NCI-H2196 (cell line): ENCODE data around the gene ZIM2.
"Not testable (repeated sequence)": the region's sequence is repeated elsewhere in the genome, so short reads cannot be mapped to it uniquely, and the experiment has no call there.

Experiments
- DNase-seq: peaks from one replicate; lab custom pipeline; 2025; ENCODE audit not compliant: unreplicated experiment; lab: John Stamatoyannopoulos, UW

The ZIM2 gene

GRCh38 chr19:56840451-56841192 is at the start of gene ZIM2, which contains the start of gene PEG3:
TSS of gene ZIM2 (minus strand) at chr19:56840726. CDS start at chr19:56824277, 16,449 bp downstream.
TSS of gene PEG3 (minus strand) at chr19:56840726. CDS start at chr19:56824655, 16,071 bp downstream.
- no peak for DNase-seq

DNA sequence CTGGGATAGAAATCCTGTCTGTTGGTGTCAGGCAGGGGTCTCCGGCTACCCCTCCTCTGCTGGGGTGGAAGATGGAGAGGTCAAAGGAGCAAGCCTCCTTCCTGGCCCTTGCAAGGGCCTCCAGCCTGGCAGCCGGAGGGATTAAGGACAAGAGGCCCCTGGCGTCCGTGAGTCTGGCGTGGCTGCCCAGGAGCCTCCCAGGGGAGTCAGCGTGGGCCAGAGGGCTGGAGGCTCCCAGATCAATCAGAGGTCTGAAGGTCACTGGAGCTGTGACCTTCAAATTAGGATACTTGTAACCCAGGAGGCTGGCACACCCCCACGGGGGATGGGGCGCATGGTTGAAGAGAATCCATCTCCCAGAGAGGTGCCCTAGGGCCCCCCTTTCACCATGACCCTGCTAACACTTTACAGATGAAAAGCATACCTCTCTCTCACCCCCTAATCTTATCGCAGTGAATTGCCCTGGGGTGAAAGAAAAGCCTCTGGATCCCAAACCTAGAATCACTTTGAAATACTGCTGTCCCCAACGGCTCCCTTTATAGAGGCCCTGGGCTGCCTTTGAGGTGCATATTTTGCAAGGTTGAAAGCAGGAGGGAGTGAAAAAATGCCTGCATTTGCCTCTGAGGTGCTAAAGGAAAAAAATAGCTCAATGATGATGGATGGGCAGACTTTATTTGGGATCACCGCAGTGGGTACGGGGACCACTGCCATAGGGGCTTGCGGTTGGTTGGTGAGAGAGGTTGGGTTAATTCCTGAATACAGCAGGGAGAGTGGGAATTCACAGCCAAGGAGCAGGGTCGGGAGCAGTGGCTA is 44.9 kb upstream of the ZIM2 start:
- no peak for DNase-seq

- DNase-seq, result no peak
Observed at GRCh38 chr19:56884441-56884840, 43.9 kb upstream of the ZIM2 start.

GRCh38 chr19:56880592-56881190 is 40.2 kb upstream of the ZIM2 start:
- no peak for DNase-seq

DNA sequence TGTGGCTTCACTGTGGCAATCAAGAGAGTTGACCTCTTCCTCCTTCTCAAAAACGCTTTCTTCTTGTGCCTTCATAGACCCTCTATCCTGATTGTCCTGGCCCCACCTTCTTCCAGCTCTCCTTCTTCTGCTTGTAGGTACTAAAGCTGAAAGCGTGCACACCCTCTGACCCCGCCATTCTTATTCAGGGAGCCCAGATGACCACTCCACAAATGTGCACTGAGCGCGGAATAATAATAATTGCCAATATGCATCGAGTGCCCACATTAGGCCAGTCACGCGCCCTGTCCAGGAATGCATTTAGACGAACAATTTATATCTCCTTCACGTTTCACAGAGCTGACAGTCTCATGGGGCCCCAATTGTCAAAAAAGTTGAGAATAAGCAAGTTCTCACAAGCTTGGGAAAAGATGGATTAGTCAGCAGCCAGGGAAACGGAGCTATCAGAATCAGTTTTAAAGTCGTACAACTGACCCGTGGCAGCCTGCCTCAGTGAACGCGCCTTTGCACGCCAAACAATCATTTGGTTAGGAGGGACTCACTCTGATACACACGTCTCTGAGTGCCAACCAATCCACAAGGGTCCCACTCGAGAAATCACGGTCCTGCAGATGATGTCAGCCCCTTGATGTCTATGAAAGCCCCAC is 36.7 kb upstream of the ZIM2 start:
- DNase-seq, result no peak

- no peak for DNase-seq
Observed at GRCh38 chr19:56875717-56876116, 35.2 kb upstream of the ZIM2 start.

GRCh38 chr19:56874530-56874929 is 34.0 kb upstream of the ZIM2 start:
- DNase-seq, result no peak

- no peak for DNase-seq
Observed at GRCh38 chr19:56873493-56873892, 33.0 kb upstream of the ZIM2 start.

- no peak for DNase-seq
Observed at GRCh38 chr19:56869886-56870285, 29.4 kb upstream of the ZIM2 start.

DNA sequence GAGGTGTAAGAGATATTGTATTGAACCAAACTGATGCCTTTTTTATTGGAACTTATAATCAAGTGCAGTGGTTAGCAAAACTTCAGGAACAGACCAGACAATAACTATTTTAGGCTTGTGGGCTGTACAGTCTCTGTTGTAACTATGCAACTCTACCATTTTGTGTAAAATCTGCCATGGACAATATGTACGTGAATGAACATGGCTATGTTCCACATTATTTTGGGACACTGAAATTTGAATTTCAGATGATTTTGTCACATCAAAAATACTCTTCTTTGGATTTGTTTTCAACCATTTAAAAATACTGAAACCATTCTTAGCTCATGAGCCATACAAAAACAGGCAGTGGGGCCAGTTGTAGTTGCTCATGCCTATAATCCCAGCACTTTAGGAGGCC is 27.9 kb upstream of the ZIM2 start:
- DNase-seq, result no peak

DNA sequence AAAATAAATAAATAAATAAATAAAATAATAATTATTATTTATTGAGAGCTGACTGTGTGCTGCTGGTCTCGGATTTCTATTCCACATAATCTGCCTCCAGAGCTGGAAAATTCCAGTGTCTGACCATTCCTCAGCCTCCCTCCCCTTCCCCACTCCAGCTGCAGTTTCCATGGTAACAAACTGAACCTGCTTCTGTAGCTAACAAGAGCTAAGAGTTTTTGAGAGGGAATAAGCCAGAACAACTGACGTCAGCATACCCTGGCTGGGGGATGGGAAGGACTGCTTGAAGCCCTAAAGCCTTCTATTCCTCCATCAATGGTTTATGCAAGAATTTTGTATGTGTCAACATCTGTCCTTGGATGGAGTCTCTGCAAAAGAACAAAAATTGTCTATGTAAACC is 26.0 kb upstream of the ZIM2 start:
- DNase-seq, result no peak

- DNase-seq, result no peak
Observed at GRCh38 chr19:56864443-56865125, 24.1 kb upstream of the ZIM2 start.

DNA sequence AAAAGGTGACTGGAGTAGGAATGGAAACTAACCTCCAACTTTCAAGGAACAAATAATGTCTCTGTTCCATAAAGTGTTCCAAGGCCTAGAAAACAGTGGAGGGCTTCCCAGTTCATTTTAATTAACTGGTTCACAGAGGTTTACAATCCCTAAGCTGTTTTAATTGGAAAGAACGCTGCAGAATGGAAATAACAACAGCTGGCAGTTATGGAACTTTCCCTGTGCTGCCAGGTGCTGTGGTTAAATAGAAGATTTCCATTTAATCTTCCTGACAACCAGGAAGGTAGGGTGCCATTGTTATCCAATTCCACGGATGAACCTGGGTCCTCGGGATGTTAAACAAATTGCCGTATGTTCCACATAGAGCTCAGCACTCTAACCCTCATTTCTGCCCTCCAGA is 22.2 kb upstream of the ZIM2 start:
- DNase-seq, result no peak

- DNase-seq, result not testable (repeated sequence)
Observed at GRCh38 chr19:56860409-56860808, 19.9 kb upstream of the ZIM2 start.

- no peak for DNase-seq
Observed at GRCh38 chr19:56858026-56858425, 17.5 kb upstream of the ZIM2 start.

GRCh38 chr19:56856822-56857221 is 16.3 kb upstream of the ZIM2 start:
- DNase-seq, result no peak

GRCh38 chr19:56852361-56852760 is 11.8 kb upstream of the ZIM2 start:
- not testable (repeated sequence) for DNase-seq

DNA sequence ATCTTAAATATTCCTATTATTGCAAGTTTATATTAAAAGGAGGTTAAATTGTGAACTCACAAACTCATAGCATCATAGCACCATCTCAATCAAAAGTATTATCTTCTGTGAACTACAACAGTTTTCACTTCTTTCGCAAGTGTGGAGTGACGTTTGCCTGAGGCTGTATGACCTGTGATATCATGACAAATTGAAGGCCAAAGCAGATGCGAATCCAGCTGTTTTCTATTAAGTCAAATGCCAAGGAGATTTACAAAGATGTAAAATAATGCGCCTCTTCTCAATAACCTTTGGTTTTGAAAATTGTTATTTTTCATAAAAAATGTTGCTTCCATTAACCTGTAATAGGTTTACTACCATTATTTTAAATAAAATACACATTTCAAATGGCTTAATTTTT is 7.6 kb upstream of the ZIM2 start:
- no peak for DNase-seq

- DNase-seq, result no peak
Observed at GRCh38 chr19:56842412-56842811, 1.9 kb upstream of the ZIM2 start.

DNA sequence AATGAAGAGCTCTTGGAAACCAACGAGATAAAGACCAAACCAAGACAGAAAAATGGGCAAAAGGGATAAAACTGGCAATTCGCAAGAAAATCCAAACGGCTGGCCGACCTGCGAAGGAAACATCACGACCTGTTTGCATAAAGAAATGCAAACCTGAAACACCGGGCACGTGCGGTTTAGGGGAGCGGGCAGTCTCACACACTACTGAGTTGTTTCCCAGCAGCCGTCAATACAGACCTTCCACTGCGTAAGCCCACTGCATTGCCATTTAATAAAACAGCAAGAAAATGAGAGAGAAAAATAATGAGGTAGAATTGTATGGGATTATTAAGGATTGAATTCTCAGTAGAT is 642 bp upstream of the ZIM2 start:
- no peak for DNase-seq
